ENCODE results near the gene ARHGEF17.

The ARHGEF17 gene

GRCh38 chr11:73414977-73415651 is 107.0 kb downstream of the ARHGEF17 start:
- DNase-seq, result no peak

DNA sequence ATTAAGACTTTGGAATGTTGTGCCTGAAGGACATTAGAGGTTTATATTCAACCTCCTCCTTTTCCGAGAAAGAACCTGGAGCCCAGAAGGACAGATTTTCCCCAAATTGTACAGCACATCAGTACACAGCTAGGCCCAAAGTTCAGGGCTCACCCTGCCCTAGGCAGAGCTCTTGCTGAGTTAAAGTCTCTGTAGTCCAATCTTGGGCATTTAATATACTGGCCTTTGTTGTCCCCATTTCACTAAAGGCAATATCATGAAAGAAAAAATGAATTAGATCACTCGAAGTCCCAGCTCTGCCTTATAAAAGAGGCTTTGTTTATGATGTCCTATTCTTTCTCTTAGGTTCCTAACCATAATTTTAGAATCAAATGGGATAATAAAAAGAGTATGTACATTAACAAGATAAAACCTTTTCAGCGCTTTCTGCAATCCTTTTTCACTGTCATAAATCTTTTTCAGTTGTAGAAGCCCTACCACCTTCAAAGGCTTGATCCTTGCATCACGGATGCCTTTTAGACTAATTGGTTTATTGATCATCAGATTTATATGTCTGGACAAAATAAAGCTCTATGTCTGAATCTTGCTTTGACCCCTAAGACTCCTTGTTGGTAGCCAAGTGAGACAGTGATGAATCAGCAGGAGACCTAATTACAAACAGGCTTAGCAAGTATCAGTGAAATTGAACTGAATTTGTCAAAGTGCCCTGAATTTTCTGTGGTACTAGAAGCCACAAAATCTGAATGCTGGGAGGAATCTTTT is 108.0 kb downstream of the ARHGEF17 start:
- no peak for DNase-seq

DNA sequence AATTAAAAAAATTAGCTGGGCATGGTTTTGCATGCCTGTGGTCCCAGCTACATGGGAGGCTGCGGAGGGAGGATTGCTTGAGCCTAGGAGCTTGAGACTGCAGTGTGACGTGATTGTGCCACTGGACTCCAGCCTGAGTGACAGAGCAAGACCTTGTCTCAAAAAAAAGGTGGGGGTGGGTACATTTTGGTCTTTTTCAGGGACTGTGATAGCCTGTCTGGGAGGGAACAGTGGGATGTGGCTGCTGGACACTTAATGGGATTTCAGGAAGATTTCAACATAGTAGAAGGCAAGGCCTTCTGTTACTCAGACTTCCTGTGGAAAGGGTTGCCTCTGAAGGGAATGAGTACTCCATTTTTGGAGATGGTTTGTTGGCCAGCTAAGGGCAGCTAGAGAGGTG is 108.7 kb downstream of the ARHGEF17 start:
- no peak for DNase-seq
